H9 (cell line): Measurements from ENCODE around the gene PPP5C. TPM values are rescaled to one million over a fixed set of nuclear protein-coding genes. Genes with fewer than 3 reads are reported as not detected.

Source experiments
- DNase-seq: peaks from one replicate; pipeline ENCODE4 v3.0.0-alpha.2; 2017
- H2AFZ ChIP-seq: one replicate; pipeline ENCODE4 v1.6.1; 2013; ENCODE audit warnings: mild to moderate bottlenecking, low read length, control low read depth, moderate library complexity
- H2AK5ac ChIP-seq: 2 replicates; pipeline ENCODE4 v1.6.1; 2013; ENCODE audit warnings: low read length, control low read depth, mixed read lengths; ENCODE audit not compliant: insufficient read length
- H2BK120ac ChIP-seq: one replicate; pipeline ENCODE4 v1.6.1; 2013; ENCODE audit warnings: low read depth, mild to moderate bottlenecking, low read length, control low read depth, inconsistent platforms; ENCODE audit not compliant: poor library complexity, severe bottlenecking
- H2BK12ac ChIP-seq: 2 replicates; pipeline ENCODE4 v1.6.1; 2013; ENCODE audit warnings: low read length, control low read depth, mixed read lengths, low read depth; ENCODE audit not compliant: insufficient read length
- H2BK15ac ChIP-seq: 2 replicates; pipeline ENCODE4 v1.6.1; 2013; ENCODE audit warnings: low read depth, low read length, control low read depth
- H2BK20ac ChIP-seq: one replicate; pipeline ENCODE4 v1.6.1; 2013; ENCODE audit warnings: low read depth, mild to moderate bottlenecking, low read length, control low read depth, inconsistent platforms; ENCODE audit not compliant: poor library complexity, severe bottlenecking
- H2BK5ac ChIP-seq: 2 replicates; pipeline ENCODE4 v1.6.1; 2013; ENCODE audit warnings: low read length, control low read depth, mixed read lengths; ENCODE audit not compliant: insufficient read length
- H3K14ac ChIP-seq: 2 replicates; pipeline ENCODE4 v1.6.1; 2013; ENCODE audit warnings: low read length, control low read depth; ENCODE audit not compliant: insufficient read depth
- H3K18ac ChIP-seq: 2 replicates; pipeline ENCODE4 v1.6.1; 2013; ENCODE audit warnings: low read depth, mild to moderate bottlenecking, mixed read lengths, low read length, control low read depth; ENCODE audit not compliant: insufficient read length
- H3K23ac ChIP-seq: 2 replicates; pipeline ENCODE4 v1.6.1; 2013; ENCODE audit warnings: low read length, control low read depth, mixed read lengths, low read depth; ENCODE audit not compliant: insufficient read length
- H3K23me2 ChIP-seq: 2 replicates; pipeline ENCODE4 v1.6.1; 2013; ENCODE audit warnings: low read depth, mild to moderate bottlenecking, mixed read lengths, low read length, control low read depth; ENCODE audit not compliant: insufficient read length, poor library complexity, severe bottlenecking
- H3K27ac ChIP-seq: 2 replicates; pipeline ENCODE4 v1.5.1; 2013; ENCODE audit warnings: low read length, control low read depth, mixed read lengths, low read depth; ENCODE audit not compliant: insufficient read length
- H3K27me3 ChIP-seq: 2 replicates; pipeline ENCODE4 v1.6.1; 2013; ENCODE audit warnings: low read length, control low read depth, inconsistent platforms; ENCODE audit not compliant: insufficient read depth
- H3K4ac ChIP-seq: 2 replicates; pipeline ENCODE4 v1.6.1; 2013; ENCODE audit warnings: low read depth, mild to moderate bottlenecking, control low read depth, inconsistent platforms, low read length, moderate library complexity
- H3K4me1 ChIP-seq: 2 replicates; pipeline ENCODE4 v1.6.1; 2013; ENCODE audit warnings: low read length, control low read depth, inconsistent platforms; ENCODE audit not compliant: insufficient read depth
- H3K4me2 ChIP-seq: 2 replicates; pipeline ENCODE4 v1.6.1; 2013; ENCODE audit warnings: low read length, control low read depth, mixed read lengths; ENCODE audit not compliant: insufficient read length, insufficient read depth
- H3K56ac ChIP-seq: 2 replicates; pipeline ENCODE4 v1.6.1; 2013; ENCODE audit warnings: low read depth, mild to moderate bottlenecking, mixed read lengths, low read length, control low read depth; ENCODE audit not compliant: insufficient read length
- H3K79me1 ChIP-seq: 2 replicates; pipeline ENCODE4 v1.6.1; 2013; ENCODE audit warnings: low read depth, mild to moderate bottlenecking, moderate library complexity, low read length, control low read depth, inconsistent platforms; ENCODE audit not compliant: insufficient read depth, poor library complexity, severe bottlenecking
- H3K79me2 ChIP-seq: 2 replicates; pipeline ENCODE4 v1.6.1; 2013; ENCODE audit warnings: low read length, control low read depth, inconsistent platforms; ENCODE audit not compliant: insufficient read depth
- H3K9ac ChIP-seq: 2 replicates; pipeline ENCODE4 v1.6.1; 2013; ENCODE audit warnings: low read length, control low read depth, mixed read lengths; ENCODE audit not compliant: insufficient read length; ENCODE audit errors: extremely low read depth
- H3K9me3 ChIP-seq: one replicate; pipeline ENCODE4 v1.6.1; 2013; ENCODE audit warnings: low read depth, low read length, inconsistent platforms; ENCODE audit not compliant: control insufficient read depth
- H3T11ph ChIP-seq: one replicate; pipeline ENCODE4 v1.6.1; 2013; ENCODE audit warnings: mild to moderate bottlenecking, low read length, control low read depth, inconsistent platforms
- H4K20me1 ChIP-seq: one replicate; pipeline ENCODE4 v1.6.1; 2013; ENCODE audit not compliant: control insufficient read depth, insufficient read length, insufficient read depth
- H4K5ac ChIP-seq: 2 replicates; pipeline ENCODE4 v1.6.1; 2013; ENCODE audit warnings: low read depth, mild to moderate bottlenecking, mixed read lengths, low read length, control low read depth; ENCODE audit not compliant: insufficient read length
- H4K8ac ChIP-seq: replicated peaks from 2 replicates; pipeline ENCODE4 v1.6.1; 2013; ENCODE audit warnings: low read length, control low read depth, mixed read lengths, low read depth; ENCODE audit not compliant: insufficient read length
- H4K91ac ChIP-seq: 2 replicates; pipeline ENCODE4 v1.6.1; 2013; ENCODE audit warnings: low read depth, mild to moderate bottlenecking, moderate library complexity, mixed read lengths, low read length, control low read depth; ENCODE audit not compliant: insufficient read length
- H3K27ac Mint-ChIP-seq, 3 experiments: 2 replicates in 2 of 3; 3 replicates in 1 of 3; pipeline ENCODE4 v1.8.0; 2020 to 2021; ENCODE audit warnings: mixed read lengths in 3 of 3, mild to moderate bottlenecking in 1 of 3, moderate library complexity in 1 of 3
- H3K27me3 Mint-ChIP-seq: 2 replicates; pipeline ENCODE4 v1.8.0; 2021; ENCODE audit warnings: low read depth, mild to moderate bottlenecking, moderate library complexity, mixed read lengths
- H3K36me3 Mint-ChIP-seq, 3 experiments: 2 replicates in 2 of 3; 3 replicates in 1 of 3; pipeline ENCODE4 v1.8.0; 2020 to 2021; ENCODE audit warnings: low read depth in 3 of 3, mixed read lengths in 3 of 3; ENCODE audit not compliant: insufficient read depth in 1 of 3
- H3K4me1 Mint-ChIP-seq, 2 experiments: 2 replicates each; pipeline ENCODE4 v1.8.0; 2020; ENCODE audit warnings: mixed read lengths in 2 of 2
- H3K4me3 Mint-ChIP-seq, 2 experiments: 2 replicates in 1 of 2; 3 replicates in 1 of 2; pipeline ENCODE4 v1.8.0; 2020 to 2021; ENCODE audit warnings: mild to moderate bottlenecking in 2 of 2, mixed read lengths in 2 of 2, moderate library complexity in 1 of 2
- H3K9me3 Mint-ChIP-seq, 2 experiments: 2 replicates in 1 of 2; 3 replicates in 1 of 2; pipeline ENCODE4 v1.8.0; 2020; ENCODE audit warnings: mild to moderate bottlenecking in 2 of 2, mixed read lengths in 2 of 2, moderate library complexity in 1 of 2
- WGBS: extraction: QIAGEN DNeasy Blood & Tissue Kit; methylation state at CpG from one replicate; pipeline ENCODE4 v1.1.7; 2013; ENCODE audit warnings: missing lambda C conversion rate, low lambda C conversion rate, mixed read lengths; ENCODE audit not compliant: insufficient read length; ENCODE audit errors: extremely low coverage; 5-methylcytosine and 5-hydroxymethylcytosine counted together
- total RNA-seq: library from RNA; stranded (reverse); gene quantifications from 2 replicates; pipeline ENCODE4 v1.2.1, GENCODE V29; 2021
- TF ChIP-seq, protein P1 (sequence below): fragments of 200-600 bp; sonication (generic); conservative IDR thresholded peaks from 3 replicates; pipeline ENCODE4 v1.8.0; 2021; ENCODE audit warnings: antibody characterized with exemption, mild to moderate bottlenecking

Gene PPP5C
- total RNA-seq, 1 experiment from 2014 or later, result 108 TPM

DNA sequence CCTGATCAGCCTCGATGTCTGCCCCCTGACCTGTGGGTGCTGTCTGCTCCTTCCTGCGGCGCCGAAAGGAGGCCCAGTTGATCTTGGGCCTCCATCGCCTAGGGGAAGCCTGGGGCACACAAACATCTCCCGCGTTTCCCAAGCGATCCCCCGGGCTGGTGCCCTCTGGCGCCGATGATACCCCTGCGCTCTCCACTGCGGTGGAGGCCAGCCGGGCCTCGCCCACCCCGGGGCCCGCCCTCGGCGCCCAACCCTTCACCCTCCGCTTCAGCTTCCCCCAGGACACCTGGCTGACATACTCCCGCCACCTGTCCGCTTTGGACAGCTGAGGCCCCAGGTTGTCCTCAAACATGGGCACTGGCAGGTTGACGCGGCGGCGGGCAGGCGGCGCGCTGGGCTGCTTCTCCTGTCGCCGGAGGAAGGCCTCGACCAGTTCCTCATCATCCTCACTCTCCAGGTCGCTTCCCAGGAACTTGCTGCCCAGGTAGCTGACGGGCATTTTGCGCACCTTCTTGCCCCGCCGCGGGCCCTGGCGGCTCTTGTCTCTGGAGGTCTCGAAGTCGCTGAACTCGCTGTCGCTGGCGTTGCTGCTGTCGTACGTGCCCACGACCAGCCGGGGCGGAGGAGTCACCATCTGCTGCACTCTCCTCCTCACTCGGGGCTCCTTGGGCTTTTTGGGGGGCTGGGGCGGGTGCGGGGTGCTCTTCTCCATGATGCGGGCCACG lies 65.2 kb downstream of the PPP5C start:
- Histone ChIP-seq H2BK5ac (no peak overlapping the region), H3K18ac (no peak overlapping the region), H3T11ph (no peak overlapping the region), H3K23ac (no peak overlapping the region), H3K27ac (no peak overlapping the region), H3K9ac (no peak overlapping the region), H3K56ac (no peak overlapping the region), H4K8ac (no peak overlapping the region), H3K9me3 (no peaks in the 10 kb centered on the region), H4K91ac (no peak overlapping the region), H2BK120ac (no peak overlapping the region), H2AK5ac (no peak overlapping the region), H3K23me2 (peaks cover 30% of the 10 kb centered on the region), H4K5ac (no peak overlapping the region), H3K79me1 (peaks cover 7% of the 10 kb centered on the region), H3K4ac (no peak overlapping the region), H3K4me1 (peaks cover 3% of the 10 kb centered on the region; the same call in 1 of the 2 replicates), H2BK12ac (no peak overlapping the region), H3K27me3 (no peaks in the 10 kb centered on the region; the same call in 1 of the 2 replicates), H3K4me2 (peak overlapping the region; percentile 90), H4K20me1 (peaks cover 2% of the 10 kb centered on the region), H2BK20ac (no peak overlapping the region), H3K79me2 (peaks cover 6% of the 10 kb centered on the region; the same call in 1 of the 2 replicates), H2AFZ (no peak overlapping the region), H2BK15ac (no peak overlapping the region), H3K14ac (peak overlapping the region; percentile 4; the same call in 1 of the 2 replicates)
- Mint-ChIP-seq H3K4me1 (peaks cover 47 to 56% of the 10 kb centered on the region in 2 experiments), H3K4me3 (peak overlapping the region; percentile 90 to 94), H3K36me3 (peaks cover 11 to 17% (median 12%) of the 10 kb centered on the region in 3 experiments), H3K27me3 (peaks cover 29% of the 10 kb centered on the region), H3K9me3 (no peaks in the 10 kb centered on the region; a peak in 3 of 5 replicates), H3K27ac (peak overlapping the region in 1 of 3 experiments; percentile 78; a peak in 2 of 7 replicates)
- peak; percentile 42 for DNase-seq
- WGBS, result no CpG with 5 or more reads among the region's 54 CpGs
- TF ChIP-seq, protein P1, sequence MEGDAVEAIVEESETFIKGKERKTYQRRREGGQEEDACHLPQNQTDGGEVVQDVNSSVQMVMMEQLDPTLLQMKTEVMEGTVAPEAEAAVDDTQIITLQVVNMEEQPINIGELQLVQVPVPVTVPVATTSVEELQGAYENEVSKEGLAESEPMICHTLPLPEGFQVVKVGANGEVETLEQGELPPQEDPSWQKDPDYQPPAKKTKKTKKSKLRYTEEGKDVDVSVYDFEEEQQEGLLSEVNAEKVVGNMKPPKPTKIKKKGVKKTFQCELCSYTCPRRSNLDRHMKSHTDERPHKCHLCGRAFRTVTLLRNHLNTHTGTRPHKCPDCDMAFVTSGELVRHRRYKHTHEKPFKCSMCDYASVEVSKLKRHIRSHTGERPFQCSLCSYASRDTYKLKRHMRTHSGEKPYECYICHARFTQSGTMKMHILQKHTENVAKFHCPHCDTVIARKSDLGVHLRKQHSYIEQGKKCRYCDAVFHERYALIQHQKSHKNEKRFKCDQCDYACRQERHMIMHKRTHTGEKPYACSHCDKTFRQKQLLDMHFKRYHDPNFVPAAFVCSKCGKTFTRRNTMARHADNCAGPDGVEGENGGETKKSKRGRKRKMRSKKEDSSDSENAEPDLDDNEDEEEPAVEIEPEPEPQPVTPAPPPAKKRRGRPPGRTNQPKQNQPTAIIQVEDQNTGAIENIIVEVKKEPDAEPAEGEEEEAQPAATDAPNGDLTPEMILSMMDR, result no peak
